Mesendoderm (in vitro differentiated cells): ENCODE data around the gene RETREG2.

Experiments used
- DNase-seq: peaks from one replicate; pipeline ENCODE4 v3.0.0; 2013
- H2AK5ac ChIP-seq: 2 replicates; pipeline ENCODE4 v1.6.1; 2013; ENCODE audit warnings: low read length, inconsistent platforms
- H2BK120ac ChIP-seq: 2 replicates; pipeline ENCODE4 v1.6.1; 2013; ENCODE audit warnings: low read depth, mild to moderate bottlenecking, low read length, moderate library complexity, mixed read lengths
- H2BK15ac ChIP-seq: replicated peaks from 2 replicates; pipeline ENCODE4 v1.6.1; 2013; ENCODE audit warnings: low read depth, mild to moderate bottlenecking, moderate library complexity
- H2BK5ac ChIP-seq: 2 replicates; pipeline ENCODE4 v1.6.1; 2013; ENCODE audit warnings: low read length, inconsistent platforms
- H3K18ac ChIP-seq: 2 replicates; pipeline ENCODE4 v1.6.1; 2013; ENCODE audit warnings: mild to moderate bottlenecking, low read length, mixed read lengths
- H3K23ac ChIP-seq: one replicate; pipeline ENCODE4 v1.6.1; 2013; ENCODE audit warnings: low read length
- H3K27ac ChIP-seq: 2 replicates; pipeline ENCODE4 v1.5.1; 2013; ENCODE audit warnings: low read depth, mild to moderate bottlenecking, inconsistent platforms, low read length, moderate library complexity
- H3K27me3 ChIP-seq: 2 replicates; pipeline ENCODE4 v1.6.1; 2013; ENCODE audit warnings: low read length, control low read depth, mild to moderate bottlenecking, inconsistent platforms; ENCODE audit not compliant: insufficient read depth, poor library complexity
- H3K36me3 ChIP-seq: 2 replicates; pipeline ENCODE4 v1.6.1; 2013; ENCODE audit warnings: low read length, inconsistent platforms; ENCODE audit not compliant: control insufficient read depth, insufficient read depth
- H3K4ac ChIP-seq: one replicate; pipeline ENCODE4 v1.6.1; 2013; ENCODE audit warnings: low read depth, mild to moderate bottlenecking, low read length, moderate library complexity
- H3K4me1 ChIP-seq: 2 replicates; pipeline ENCODE4 v1.6.1; 2013; ENCODE audit warnings: low read depth, low read length, inconsistent platforms; ENCODE audit not compliant: control insufficient read depth
- H3K4me2 ChIP-seq: 2 replicates; pipeline ENCODE4 v1.6.1; 2013; ENCODE audit warnings: low read length
- H3K4me3 ChIP-seq: 2 replicates; pipeline ENCODE4 v1.5.1; 2013; ENCODE audit warnings: mild to moderate bottlenecking, low read length
- H3K56ac ChIP-seq: one replicate; pipeline ENCODE4 v1.6.1; 2013; ENCODE audit warnings: low read length
- H3K79me1 ChIP-seq: 2 replicates; pipeline ENCODE4 v1.6.1; 2013; ENCODE audit warnings: low read length, inconsistent platforms
- H3K79me2 ChIP-seq: 2 replicates; pipeline ENCODE4 v1.6.1; 2013; ENCODE audit warnings: mild to moderate bottlenecking, low read length; ENCODE audit not compliant: control insufficient read depth, insufficient read depth
- H3K9ac ChIP-seq: 2 replicates; pipeline ENCODE4 v1.6.1; 2013; ENCODE audit warnings: low read length, inconsistent platforms
- H4K5ac ChIP-seq: one replicate; pipeline ENCODE4 v1.6.1; 2013; ENCODE audit warnings: low read length
- H4K8ac ChIP-seq: one replicate; pipeline ENCODE4 v1.6.1; 2013; ENCODE audit warnings: low read depth, mild to moderate bottlenecking, control low read depth, low read length, moderate library complexity
- WGBS: extraction: QIAGEN DNeasy Blood & Tissue Kit; methylation state at CpG from one replicate; pipeline ENCODE4 v1.1.7; 2013; ENCODE audit warnings: low lambda C conversion rate, missing lambda C conversion rate; ENCODE audit not compliant: insufficient coverage; ENCODE audit errors: extremely low coverage; 5-methylcytosine and 5-hydroxymethylcytosine counted together

RETREG2 gene

DNA sequence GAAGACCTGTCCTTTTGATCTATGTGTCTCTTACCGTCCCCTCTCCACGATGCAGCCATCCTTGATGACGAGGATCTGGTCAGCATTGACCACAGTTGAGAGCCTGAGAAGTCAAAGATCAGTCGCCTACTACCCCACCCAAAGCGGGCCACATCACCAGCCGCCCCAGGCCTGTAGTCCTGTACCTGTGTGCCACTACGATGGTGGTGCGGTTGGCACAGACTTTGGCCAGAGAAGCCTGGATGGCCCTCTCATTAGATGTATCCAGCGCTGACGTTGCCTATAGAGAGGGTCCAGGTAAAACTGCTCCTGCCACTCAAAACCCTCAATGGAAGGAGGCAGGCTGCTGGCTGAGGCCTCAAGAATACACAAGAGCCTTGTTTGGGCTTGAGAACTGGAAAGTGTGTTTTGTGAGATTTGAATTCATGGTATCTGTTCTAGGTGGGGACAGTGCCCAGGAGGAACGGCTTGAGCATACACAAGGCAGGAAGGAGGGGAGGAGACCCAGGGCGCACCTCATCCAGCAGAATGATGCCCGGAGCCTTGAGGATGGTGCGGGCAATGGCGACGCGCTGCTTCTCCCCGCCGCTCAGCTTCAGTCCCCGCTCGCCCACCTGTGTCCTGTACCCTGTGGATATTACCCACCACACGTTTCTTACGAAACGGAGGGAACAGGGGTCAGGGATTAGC is 32.3 kb downstream of the RETREG2 start:
- Histone ChIP-seq H3K27me3 (no peaks in the 10 kb centered on the region), H2AK5ac (no peak overlapping the region), H2BK15ac (no peak overlapping the region), H3K4me2 (no peak overlapping the region), H2BK120ac (no peak overlapping the region), H3K79me1 (no peaks in the 10 kb centered on the region), H2BK5ac (no peak overlapping the region), H3K4me3 (no peak overlapping the region), H4K5ac (no peak overlapping the region), H3K23ac (no peak overlapping the region), H3K4me1 (peaks cover 4% of the 10 kb centered on the region), H4K8ac (no peak overlapping the region), H3K18ac (no peak overlapping the region), H3K56ac (no peak overlapping the region), H3K4ac (no peak overlapping the region), H3K36me3 (peaks cover 4% of the 10 kb centered on the region), H3K79me2 (no peaks in the 10 kb centered on the region), H3K27ac (no peak overlapping the region), H3K9ac (no peak overlapping the region)
- no CpG with 5 or more reads among the region's 24 CpGs for WGBS
- DNase-seq = no peak

DNA sequence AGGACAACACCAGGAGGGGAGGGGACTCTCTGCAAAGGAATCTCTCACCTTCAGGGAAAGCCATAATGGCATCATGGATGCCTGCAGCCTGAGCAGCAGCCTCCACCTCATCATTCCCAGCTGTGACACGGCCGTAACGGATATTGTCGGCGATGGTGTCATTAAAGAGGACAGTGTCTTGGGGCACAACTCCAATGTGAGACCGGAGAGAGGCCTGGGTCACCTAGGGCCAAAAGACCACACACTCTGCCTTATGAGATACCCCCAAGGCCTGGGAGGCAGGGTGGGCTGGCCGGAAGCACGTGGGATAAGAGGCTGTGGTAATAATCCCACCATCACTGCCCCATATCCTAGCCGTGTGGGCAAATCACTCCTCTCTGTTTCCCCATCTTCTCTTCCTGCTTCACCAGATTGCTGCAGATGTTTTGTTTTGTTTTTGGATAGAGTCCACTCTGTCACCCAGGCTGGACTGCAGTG is 32.8 kb downstream of the RETREG2 start:
- H3K4ac ChIP-seq = no peak overlapping the region
- no peak overlapping the region for H2BK15ac ChIP-seq
- H3K79me1 ChIP-seq = peaks cover 1% of the 10 kb centered on the region
- peaks cover 4% of the 10 kb centered on the region for H3K36me3 ChIP-seq
- H3K27ac ChIP-seq = no peak overlapping the region
- peak; percentile 33 for DNase-seq
- H3K27me3 ChIP-seq = no peaks in the 10 kb centered on the region
- H3K56ac ChIP-seq = no peak overlapping the region
- H3K18ac ChIP-seq = no peak overlapping the region
- WGBS = no CpG with 5 or more reads among the region's 9 CpGs
- no peak overlapping the region for H4K5ac ChIP-seq
- no peak overlapping the region for H2BK120ac ChIP-seq
- no peak overlapping the region for H3K4me3 ChIP-seq
- no peak overlapping the region for H3K9ac ChIP-seq
- H4K8ac ChIP-seq = no peak overlapping the region
- H2BK5ac ChIP-seq = no peak overlapping the region
- H3K4me1 ChIP-seq = peaks cover 4% of the 10 kb centered on the region
- H2AK5ac ChIP-seq = no peak overlapping the region
- no peak overlapping the region for H3K4me2 ChIP-seq
- no peak overlapping the region for H3K23ac ChIP-seq
- H3K79me2 ChIP-seq = no peaks in the 10 kb centered on the region

DNA sequence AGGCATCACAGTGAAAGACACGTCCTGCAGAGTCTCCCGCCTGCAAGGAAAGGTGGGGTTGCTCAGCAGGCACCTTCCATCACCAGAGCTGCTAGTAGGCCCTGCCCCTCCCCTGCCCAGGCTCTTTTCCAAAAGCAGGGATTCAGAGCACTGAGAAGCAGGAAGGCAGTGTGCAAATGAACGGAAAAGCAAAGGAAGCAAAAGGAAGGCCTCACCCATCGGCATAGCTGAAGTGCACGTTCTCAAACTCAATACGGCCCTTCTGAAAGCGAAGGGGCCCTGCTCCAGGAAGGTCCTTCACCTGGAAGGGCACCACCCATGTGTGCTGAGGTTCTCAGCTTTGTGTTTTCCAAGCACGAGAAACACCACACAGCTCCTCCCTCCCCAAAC is 34.9 kb downstream of the RETREG2 start:
- Histone ChIP-seq H3K4me3 (no peak overlapping the region), H3K27ac (no peak overlapping the region), H3K79me2 (no peaks in the 10 kb centered on the region), H3K27me3 (no peaks in the 10 kb centered on the region), H3K9ac (no peak overlapping the region), H3K56ac (no peak overlapping the region), H3K18ac (no peak overlapping the region), H2BK5ac (no peak overlapping the region), H4K8ac (no peak overlapping the region), H3K4ac (no peak overlapping the region), H3K36me3 (peaks cover 4% of the 10 kb centered on the region), H2BK15ac (no peak overlapping the region), H3K4me1 (peaks cover 2% of the 10 kb centered on the region), H3K23ac (no peak overlapping the region), H3K4me2 (no peak overlapping the region), H2AK5ac (no peak overlapping the region), H4K5ac (no peak overlapping the region), H3K79me1 (peaks cover 6% of the 10 kb centered on the region), H2BK120ac (no peak overlapping the region)
- WGBS = no CpG with 5 or more reads among the region's 8 CpGs
- no peak for DNase-seq

DNA sequence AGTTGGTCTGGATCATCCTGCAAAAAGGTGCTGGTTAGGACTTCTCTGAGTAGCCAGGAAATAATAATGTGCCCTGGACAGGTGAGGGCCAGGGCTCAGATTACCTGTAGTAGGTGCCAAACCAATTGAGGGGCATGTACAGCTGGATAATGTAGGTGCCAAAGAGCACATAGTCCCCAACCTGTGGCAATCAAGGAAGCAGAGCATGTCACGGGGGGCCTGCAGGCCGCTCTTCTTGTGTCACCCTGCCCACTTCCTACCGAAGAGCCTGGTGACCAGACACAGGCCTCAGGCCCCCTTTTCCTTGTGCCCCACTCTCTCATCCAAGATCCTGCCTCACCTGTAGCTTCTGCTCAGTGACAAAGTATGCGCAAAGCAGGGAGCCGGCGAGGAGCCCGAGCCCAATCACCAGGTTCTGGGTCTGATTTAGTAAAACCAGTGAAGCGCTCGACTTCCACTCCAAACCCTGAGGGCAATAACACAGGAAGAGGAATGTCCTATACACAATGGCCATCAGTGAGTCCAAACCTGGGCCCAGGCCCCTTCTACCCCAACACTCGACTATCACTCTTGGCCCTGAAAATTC is 35.5 kb downstream of the RETREG2 start:
- no peak overlapping the region for H4K8ac ChIP-seq
- no peak overlapping the region for H2BK120ac ChIP-seq
- H3K27ac ChIP-seq = no peak overlapping the region
- H4K5ac ChIP-seq = no peak overlapping the region
- peaks cover 2% of the 10 kb centered on the region for H3K4me1 ChIP-seq
- H3K79me2 ChIP-seq = no peaks in the 10 kb centered on the region
- peaks cover 6% of the 10 kb centered on the region for H3K79me1 ChIP-seq
- peaks cover 4% of the 10 kb centered on the region for H3K36me3 ChIP-seq
- no peak overlapping the region for H3K4me3 ChIP-seq
- DNase-seq = no peak
- WGBS = no CpG with 5 or more reads among the region's 10 CpGs
- no peak overlapping the region for H3K9ac ChIP-seq
- no peak overlapping the region for H2BK5ac ChIP-seq
- no peak overlapping the region for H2BK15ac ChIP-seq
- H3K23ac ChIP-seq = no peak overlapping the region
- H2AK5ac ChIP-seq = no peak overlapping the region
- H3K56ac ChIP-seq = no peak overlapping the region
- no peaks in the 10 kb centered on the region for H3K27me3 ChIP-seq
- no peak overlapping the region for H3K4me2 ChIP-seq
- no peak overlapping the region for H3K4ac ChIP-seq
- H3K18ac ChIP-seq = no peak overlapping the region

DNA sequence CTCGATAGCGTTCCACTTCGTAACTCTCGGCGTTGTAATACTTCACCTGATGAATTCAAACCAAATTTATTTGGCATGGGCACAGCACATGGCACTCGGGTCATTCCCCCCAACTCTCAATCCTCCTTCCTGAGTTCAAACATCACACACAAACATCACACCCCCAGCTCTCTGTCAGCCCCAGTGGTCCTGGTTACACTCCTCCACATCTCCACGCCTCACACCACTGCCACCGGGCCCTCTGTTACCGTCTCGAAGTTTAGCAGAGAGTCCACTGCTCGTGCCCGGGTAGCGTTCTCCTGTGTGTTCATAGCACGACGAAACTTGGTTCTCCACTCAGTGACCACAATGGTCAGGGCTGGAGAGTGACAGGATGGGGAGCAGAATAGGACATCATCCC is 36.1 kb downstream of the RETREG2 start:
- Histone ChIP-seq H3K56ac (no peak overlapping the region), H3K36me3 (peaks cover 4% of the 10 kb centered on the region), H2BK15ac (no peak overlapping the region), H3K4ac (no peak overlapping the region), H4K8ac (no peak overlapping the region), H3K79me1 (peaks cover 6% of the 10 kb centered on the region), H4K5ac (no peak overlapping the region), H2AK5ac (no peak overlapping the region), H3K23ac (no peak overlapping the region), H3K9ac (no peak overlapping the region), H3K18ac (no peak overlapping the region), H3K4me2 (no peak overlapping the region), H3K27ac (no peak overlapping the region), H3K79me2 (no peaks in the 10 kb centered on the region), H2BK5ac (no peak overlapping the region), H2BK120ac (no peak overlapping the region), H3K27me3 (no peaks in the 10 kb centered on the region), H3K4me1 (peaks cover 2% of the 10 kb centered on the region), H3K4me3 (no peak overlapping the region)
- no peak for DNase-seq
- no CpG with 5 or more reads among the region's 15 CpGs for WGBS
